Activated CD4-positive, alpha-beta T cell treated with anti-CD3 and anti-CD28 coated beads, Interleukin-2, amount 50 U/mL, for 16 hours (primary cell): ENCODE data around the gene NUSAP1.
A peak's percentile ranks its signal among the peaks of the same experiment; 100 is the strongest.
"Not testable (repeated sequence)": the region's sequence is repeated elsewhere in the genome, so short reads cannot be mapped to it uniquely, and the experiment has no call there.

Experiments used
- DNase-seq: peaks from one replicate; pipeline ENCODE4 v3.0.0-alpha.2; 2020

Gene NUSAP1

GRCh38 chr15:41333026-41333562 is 413 bp downstream of the NUSAP1 start:
- DNase-seq: peak; percentile 57

DNA sequence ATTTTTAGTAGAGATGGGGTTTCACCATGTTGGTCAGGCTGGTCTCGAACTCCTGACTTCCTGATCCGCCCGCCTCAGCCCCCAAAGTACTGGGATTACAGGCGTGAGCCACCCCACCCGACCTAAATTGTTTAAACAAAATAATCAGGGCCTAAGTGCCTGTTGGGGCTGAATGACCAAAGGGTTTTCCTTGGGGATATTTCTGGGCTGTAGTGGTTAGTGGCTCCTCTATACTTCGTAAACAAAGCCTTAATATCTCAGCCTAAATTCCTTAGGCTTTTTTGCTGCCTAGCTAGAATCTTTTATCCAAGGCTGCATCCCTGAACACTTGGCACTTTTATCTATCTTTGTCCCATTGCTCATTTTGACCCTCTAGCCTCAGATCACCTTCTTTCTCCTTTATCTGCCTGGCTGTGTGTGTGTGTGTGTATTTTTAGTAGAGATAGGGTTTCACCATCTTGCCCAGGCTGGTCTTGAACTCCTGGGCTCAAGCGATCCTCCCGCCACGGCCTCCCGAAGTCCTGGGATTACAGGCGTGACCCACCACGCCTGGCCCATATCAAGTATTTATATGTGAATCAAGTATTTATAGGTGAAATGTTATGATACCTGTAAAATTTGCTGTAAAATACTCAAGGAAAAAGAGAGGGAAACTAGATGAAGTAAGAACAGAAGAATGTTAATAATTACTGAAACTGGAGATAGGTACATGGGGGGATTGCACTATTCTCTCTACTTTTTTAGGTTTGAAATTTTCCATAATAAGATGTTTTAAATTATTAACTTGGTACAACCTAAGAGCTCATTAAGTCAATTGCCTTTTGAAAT is 1.8 kb downstream of the NUSAP1 start:
- no peak for DNase-seq

GRCh38 chr15:41336549-41336948 is 3.9 kb downstream of the NUSAP1 start:
- DNase-seq: no peak

DNA sequence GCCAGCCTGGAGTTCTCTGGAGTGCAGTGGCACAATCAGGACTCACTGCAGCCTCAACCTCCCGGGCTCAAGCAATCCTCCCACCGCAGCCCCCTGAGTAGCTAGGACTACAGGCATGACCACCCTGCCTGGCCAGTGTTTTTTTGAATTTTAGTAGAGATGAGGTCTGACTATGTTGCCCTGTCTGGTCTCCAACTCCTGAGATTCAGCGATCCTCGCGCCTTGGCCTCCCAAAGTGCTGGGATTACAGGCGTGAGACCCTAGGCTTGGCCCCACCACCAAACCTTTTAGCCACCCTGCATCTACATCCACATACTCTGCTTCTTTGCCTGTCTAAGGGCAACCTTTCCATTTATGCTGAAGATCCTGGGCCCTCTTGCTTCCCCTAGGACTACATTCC is 4.4 kb downstream of the NUSAP1 start:
- no peak for DNase-seq

DNA sequence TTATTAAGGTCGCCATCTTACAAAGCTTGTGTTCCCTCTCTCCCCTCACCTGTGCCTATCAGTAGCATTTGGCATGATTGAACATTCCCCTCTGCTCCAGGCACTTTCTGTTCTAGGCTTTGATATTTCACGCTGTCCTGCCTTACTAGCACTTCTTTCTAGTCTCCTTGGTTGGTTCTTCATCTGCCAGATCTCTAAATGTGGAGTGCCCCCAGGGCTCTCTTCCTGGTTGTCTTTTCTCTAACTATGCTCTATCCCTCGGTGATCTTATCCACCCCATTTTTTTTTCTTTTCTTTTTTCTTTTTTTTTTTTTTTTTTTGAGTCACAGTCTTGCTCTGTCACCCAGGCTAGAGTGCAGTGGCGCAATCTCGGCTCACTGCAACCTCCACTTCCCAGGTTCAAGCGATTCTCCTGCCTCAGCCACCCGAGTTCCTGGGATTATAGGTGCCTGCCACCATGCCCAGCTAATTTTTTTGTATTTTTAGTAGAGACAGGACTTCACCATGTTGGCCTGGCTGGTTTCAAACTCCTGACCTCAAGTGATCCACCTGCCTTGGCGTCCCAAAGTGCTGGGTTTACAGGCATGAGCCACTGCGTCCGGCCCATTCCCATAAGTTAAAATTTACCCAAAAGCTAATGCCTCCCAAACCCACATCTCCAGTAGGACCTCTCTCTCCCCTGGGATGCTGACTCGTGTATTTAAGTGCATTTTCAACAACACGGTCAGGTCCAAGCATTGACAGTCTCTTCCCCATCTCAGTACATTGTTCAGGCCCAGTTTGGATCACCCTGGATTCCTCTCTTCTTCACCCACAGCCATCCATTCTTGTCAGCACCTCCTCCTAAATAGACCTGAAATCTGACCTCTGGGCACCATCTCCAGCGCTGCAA is 5.2 kb downstream of the NUSAP1 start:
- no peak for DNase-seq

- no peak for DNase-seq
Measured at GRCh38 chr15:41340189-41340695, 7.6 kb downstream of the NUSAP1 start.

- DNase-seq: no peak
Measured at GRCh38 chr15:41341519-41341918, 8.8 kb downstream of the NUSAP1 start.

DNA sequence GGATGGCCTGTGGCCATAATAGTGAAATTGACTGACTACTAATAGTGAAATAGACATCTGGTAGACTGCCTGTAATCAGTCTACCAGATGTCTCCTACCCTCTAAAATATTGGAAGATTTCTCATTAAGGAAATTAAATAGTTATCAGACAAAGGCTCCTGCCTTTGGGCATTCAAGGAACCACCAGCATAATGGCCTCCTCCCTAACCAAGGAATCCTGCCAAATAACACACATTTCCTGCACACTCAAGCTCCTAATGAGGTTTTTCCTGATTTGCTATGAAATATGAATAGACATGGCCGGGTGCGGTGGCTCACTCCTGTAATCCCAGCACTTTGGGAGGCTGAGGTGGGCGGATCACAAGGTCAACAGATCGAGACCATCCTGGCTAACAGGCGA is 14.6 kb downstream of the NUSAP1 start:
- no peak for DNase-seq

GRCh38 chr15:41350057-41350717 is 17.5 kb downstream of the NUSAP1 start:
- no peak for DNase-seq

- DNase-seq: no peak
Measured at GRCh38 chr15:41354371-41354770, 21.7 kb downstream of the NUSAP1 start.

DNA sequence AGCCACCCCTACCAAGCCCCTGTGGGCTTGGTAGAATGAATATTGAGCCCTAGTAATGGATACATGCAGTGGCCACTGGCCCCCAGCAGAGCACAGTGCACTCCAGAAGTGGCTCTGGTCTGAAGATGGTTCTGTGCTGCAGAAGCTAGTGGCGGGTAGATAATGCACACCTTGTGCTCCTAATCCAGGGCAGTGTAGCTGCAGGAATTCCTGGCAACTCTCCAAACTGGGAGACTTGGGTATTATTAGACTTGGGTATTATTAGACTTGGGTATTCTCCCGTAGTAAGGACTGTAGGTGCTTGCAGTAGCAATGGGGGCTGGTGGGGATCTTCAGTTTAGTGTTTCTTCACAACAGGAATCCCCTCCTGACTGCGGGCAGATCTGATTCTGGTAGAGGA is 34.7 kb downstream of the NUSAP1 start:
- DNase-seq: no peak

DNA sequence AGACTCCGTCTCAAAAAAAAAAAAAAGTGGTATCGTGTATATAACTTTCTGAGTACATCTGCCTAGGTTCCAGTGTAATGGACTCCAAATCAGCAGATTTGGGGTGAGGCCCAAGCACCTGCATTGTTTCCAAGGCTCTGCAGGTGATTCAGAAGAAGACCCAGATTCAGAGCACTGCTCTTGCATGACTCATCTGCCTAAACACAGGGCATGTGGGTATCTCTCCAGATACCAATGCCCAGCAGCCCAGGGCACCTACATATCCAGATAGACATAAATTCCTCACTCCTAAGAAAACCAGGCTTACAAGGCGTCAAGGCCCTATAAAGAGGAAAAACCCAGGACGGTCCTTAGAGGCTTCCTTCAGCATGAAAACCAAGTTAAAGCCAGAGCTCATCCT is 45.3 kb downstream of the NUSAP1 start:
- no peak for DNase-seq

- DNase-seq: not testable (repeated sequence)
Measured at GRCh38 chr15:41383974-41384749, 51.5 kb downstream of the NUSAP1 start.

- no peak for DNase-seq
Measured at GRCh38 chr15:41387646-41388045, 55.0 kb downstream of the NUSAP1 start.

GRCh38 chr15:41392659-41393058 is 60.0 kb downstream of the NUSAP1 start:
- no peak for DNase-seq

- DNase-seq: no peak
Measured at GRCh38 chr15:41394924-41395323, 62.2 kb downstream of the NUSAP1 start.

DNA sequence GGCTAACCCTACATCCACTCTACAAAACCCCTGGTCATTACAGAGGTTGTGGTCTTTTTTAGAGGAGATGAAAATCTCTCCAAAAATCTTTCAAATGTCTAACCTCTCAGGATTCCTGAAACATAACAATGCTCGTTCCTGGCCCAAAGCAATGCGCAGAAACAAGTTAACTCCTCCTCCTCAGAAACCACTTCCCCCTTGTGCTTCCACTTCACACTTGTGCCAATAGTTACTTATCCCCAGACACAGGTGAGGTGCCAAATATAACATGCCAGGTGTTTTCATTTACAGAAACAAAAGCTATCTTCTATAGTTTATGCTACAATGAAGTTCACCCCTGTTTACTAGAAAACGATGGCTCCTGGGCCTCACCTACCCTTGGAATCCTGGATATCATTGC is 63.4 kb downstream of the NUSAP1 start:
- no peak for DNase-seq

DNA sequence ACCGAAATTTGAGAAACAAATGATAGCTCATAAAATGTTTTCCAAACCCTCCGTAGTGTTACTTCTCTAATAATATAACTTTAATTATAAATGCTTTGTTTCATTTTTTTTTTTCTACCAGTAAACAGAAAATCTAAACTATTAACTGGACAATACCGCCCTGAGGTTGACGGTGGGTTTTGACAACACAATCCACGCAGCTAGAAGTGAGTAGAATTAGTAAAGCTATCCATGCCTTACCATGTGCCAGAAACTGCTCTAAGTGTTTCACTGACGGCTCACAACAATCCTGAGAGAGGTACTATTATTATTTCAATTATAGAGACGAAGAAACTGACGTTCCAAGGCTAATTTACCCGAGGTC is 69.2 kb downstream of the NUSAP1 start:
- no peak for DNase-seq

- DNase-seq: no peak
Measured at GRCh38 chr15:41407341-41407740, 74.7 kb downstream of the NUSAP1 start.

- no peak for DNase-seq
Measured at GRCh38 chr15:41408234-41408641, 75.6 kb downstream of the NUSAP1 start.

DNA sequence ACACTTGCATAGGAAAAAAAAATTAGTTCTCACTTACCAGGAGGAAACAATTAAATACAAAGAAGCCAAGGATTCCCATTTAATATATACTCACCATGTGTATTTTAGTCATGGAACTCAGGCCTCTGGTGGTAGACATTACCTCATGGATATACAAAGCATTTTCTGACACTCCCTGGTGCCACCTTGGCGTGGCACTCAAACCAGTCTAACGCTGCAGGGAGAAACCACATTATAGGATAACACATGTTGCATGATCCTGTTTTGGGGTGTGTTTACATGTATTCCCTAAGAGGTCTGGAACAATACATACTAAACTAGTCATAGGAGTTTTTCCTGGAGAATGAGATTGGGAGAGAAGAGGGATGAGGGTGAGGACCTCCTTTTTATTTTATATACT is 78.3 kb downstream of the NUSAP1 start:
- DNase-seq: no peak

DNA sequence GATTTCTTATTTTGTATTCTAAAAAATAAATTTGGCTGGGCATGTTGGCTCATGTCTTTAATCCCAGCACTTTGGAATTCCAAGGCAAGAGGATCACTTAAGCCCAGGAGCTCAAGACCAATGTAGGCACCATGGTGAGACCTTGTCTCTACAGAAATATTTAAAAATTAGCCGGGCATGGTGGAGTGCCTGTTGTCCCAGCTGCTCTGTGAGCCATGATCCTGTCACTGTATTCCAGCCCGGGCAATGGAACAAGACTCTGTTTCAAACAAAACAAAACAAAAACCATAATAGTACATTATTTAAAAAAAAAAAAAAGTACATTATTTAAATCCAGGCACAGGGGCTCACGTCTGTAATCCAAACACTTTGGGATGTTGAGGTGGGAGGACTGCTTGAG is 78.8 kb downstream of the NUSAP1 start:
- no peak for DNase-seq
